Stomach (tissue), 9 donors: ENCODE results near the gene FNBP1. TPM values are rescaled to one million over a fixed set of nuclear protein-coding genes. Genes with fewer than 3 reads are reported as not detected.
A peak's percentile ranks its signal among the peaks of the same experiment; 100 is the strongest.

Source experiments
- DNase-seq, 2 donors: peaks; one replicate each; pipeline versions ENCODE4 v3.0.0 to v3.0.0-alpha.2; 2013 to 2019
- H3K27ac ChIP-seq, 5 donors: fragments of 200-600 bp in 4 of 5; sonication (generic) in 4 of 5; one replicate each; pipeline ENCODE4 v1.5.1; 2013 to 2019; ENCODE audit warnings: mild to moderate bottlenecking in 1 of 5, moderate library complexity in 1 of 5
- H3K27me3 ChIP-seq, 3 donors: fragments of 200-600 bp; sonication (generic); one replicate each; pipeline ENCODE4 v1.5.1; 2017 to 2019; ENCODE audit warnings: mixed run types in 1 of 3
- H3K36me3 ChIP-seq, 4 donors: fragments of 200-600 bp; sonication (generic); 1 replicate in 3 of 4; 2 replicates in 1 of 4; pipeline ENCODE4 v1.5.1; 2016 to 2019
- H3K4me1 ChIP-seq, 4 donors: fragments of 200-600 bp; sonication (generic); one replicate each; pipeline ENCODE4 v1.5.1; 2016 to 2019
- H3K4me3 ChIP-seq, 4 donors: fragments of 200-600 bp; sonication (generic) in 3 of 4; one replicate each; pipeline ENCODE4 v1.5.1; 2016 to 2019; ENCODE audit warnings: mild to moderate bottlenecking in 1 of 4
- H3K9me3 ChIP-seq, 4 donors: fragments of 200-600 bp; sonication (generic); one replicate each; pipeline ENCODE4 v1.5.1; 2016 to 2019
- EP300 ChIP-seq: sonication (generic); formaldehyde crosslinking; IDR thresholded peaks from one replicate; pipeline ENCODE4 v1.6.1; 2017; ENCODE audit warnings: antibody characterized with exemption
- POLR2A ChIP-seq, 4 donors: fragments of 450-650 bp; IDR thresholded peaks; one replicate each; pipeline ENCODE4 v1.6.1; 2016; ENCODE audit warnings: antibody characterized with exemption in 4 of 4, control low read depth in 2 of 4, mild to moderate bottlenecking in 1 of 4, moderate library complexity in 1 of 4
- POLR2AphosphoS5 ChIP-seq, 3 donors: sonication (generic); formaldehyde crosslinking; IDR thresholded peaks; one replicate each; pipeline ENCODE4 v1.6.1; 2016; ENCODE audit warnings: antibody characterized with exemption in 3 of 3
- WGBS, 5 donors: extraction: QIAGEN DNeasy Blood & Tissue Kit in 3 of 5; methylation state at CpG; one replicate each; pipeline versions ENCODE4 v1.1.5 to v1.1.7; 2013 to 2018; 5-methylcytosine and 5-hydroxymethylcytosine counted together
- intact Hi-C: fragments of 100-400 bp; cut with DNase I; formaldehyde crosslinking; loops from one replicate; pipeline ENCODE4 v1.15.1; 2023; ENCODE audit warnings: low total_unique reads
- polyA plus RNA-seq, 3 donors: library from polyadenylated mRNA; stranded (reverse); fragments of 200-250 nt; gene quantifications; one replicate each; pipeline ENCODE4 v1.2.3, GENCODE V29; 2013
- total RNA-seq, 5 donors: library from RNA; depleted of rRNA; stranded (reverse); fragments of >200 nt; gene quantifications; one replicate each; pipeline versions ENCODE4 v1.1.0 to v1.2.3, GENCODE V29; 2014 to 2016
- TF ChIP-seq, protein P1 (sequence below), 7 experiments: fragments of 450-650 bp in 4 of 7; fragments of 200-600 bp in 3 of 7; sonication (generic) in 3 of 7; IDR thresholded peaks; one replicate each; pipeline ENCODE4 v1.5.1; 2016 to 2019; ENCODE audit warnings: antibody characterized with exemption in 7 of 7, control low read depth in 2 of 7, mild to moderate bottlenecking in 1 of 7
- donor health status: healthy with polysubstance abuse.
- donor health status: Bipolar disorder and iron deficiency.
- donor health status: healthy.

FNBP1 gene
- total and polyA plus RNA-seq, 8 donors: 9.0 to 129 (median 57.3) TPM

DNA sequence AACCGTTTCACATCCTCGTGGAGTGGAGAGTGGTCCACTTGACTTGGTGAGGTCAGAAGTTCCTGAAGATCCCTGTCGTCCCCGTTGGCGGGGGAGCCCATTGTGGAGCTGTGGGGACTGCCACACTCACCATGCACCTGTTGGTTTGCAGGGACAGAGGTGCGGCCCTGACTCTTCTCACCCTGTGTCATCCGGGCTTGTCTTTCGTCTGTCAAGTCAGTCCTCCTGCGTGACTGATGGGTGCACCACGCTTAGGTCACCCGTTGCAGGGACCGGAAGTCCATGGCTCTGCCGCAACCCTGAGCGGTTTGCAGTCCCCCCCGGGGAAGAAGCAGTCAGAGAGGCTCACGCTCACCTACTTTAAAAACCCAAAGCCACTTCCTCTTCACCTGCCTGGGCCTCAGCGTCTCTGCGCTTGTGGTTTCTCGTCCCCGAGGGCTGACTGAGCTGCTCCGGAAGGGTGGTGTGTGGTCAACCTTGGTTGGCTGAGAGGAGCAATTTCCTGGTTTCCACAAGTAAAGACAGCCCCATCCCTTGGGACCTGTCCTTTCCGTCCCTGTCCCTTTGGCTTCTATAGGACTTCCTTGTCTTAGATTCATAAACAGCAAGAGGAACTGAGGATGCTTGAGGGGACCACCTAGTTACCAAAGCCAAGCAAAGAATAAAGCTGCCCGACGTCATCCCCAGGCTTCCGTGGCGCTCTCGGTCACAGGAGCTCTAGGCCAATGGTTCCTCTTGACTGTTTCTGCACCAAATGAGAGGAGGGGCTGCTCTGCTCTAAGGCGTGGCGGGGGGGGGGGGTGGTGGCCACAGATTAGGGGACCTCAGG is 154.5 kb downstream of the FNBP1 start:
- TF ChIP-seq POLR2A (IDR thresholded peaks at IDR 0.05) (no peak), POLR2AphosphoS5 (IDR thresholded peaks at IDR 0.05) (peak in 2 of 3 donors; percentile 33 to 59), EP300 (no peak)
- TF ChIP-seq, protein P1, sequence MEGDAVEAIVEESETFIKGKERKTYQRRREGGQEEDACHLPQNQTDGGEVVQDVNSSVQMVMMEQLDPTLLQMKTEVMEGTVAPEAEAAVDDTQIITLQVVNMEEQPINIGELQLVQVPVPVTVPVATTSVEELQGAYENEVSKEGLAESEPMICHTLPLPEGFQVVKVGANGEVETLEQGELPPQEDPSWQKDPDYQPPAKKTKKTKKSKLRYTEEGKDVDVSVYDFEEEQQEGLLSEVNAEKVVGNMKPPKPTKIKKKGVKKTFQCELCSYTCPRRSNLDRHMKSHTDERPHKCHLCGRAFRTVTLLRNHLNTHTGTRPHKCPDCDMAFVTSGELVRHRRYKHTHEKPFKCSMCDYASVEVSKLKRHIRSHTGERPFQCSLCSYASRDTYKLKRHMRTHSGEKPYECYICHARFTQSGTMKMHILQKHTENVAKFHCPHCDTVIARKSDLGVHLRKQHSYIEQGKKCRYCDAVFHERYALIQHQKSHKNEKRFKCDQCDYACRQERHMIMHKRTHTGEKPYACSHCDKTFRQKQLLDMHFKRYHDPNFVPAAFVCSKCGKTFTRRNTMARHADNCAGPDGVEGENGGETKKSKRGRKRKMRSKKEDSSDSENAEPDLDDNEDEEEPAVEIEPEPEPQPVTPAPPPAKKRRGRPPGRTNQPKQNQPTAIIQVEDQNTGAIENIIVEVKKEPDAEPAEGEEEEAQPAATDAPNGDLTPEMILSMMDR (IDR thresholded peaks at IDR 0.05): no peak
- Histone ChIP-seq H3K9me3 (no peaks in the 10 kb centered on the region), H3K4me3 (peak overlapping the region; percentile 2 to 23 (median 13)), H3K27me3 (no peaks in the 10 kb centered on the region), H3K36me3 (peaks cover 0 to 33% (median 18%) of the 10 kb centered on the region in 4 donors), H3K27ac (peak overlapping the region; percentile 32 to 92 (median 85)), H3K4me1 (peaks cover 46 to 95% (median 58%) of the 10 kb centered on the region in 4 donors)
- DNase-seq: peak; percentile 62 to 84
- intact Hi-C loops: loop anchor here (10.0 kb wide), 1 partner anchor 156 kb away; the partner anchor contains the start of gene FNBP1
- 62 to 74% (median 68%) methylated on average over 29 of the region's 29 CpGs for WGBS, 5 donors

DNA sequence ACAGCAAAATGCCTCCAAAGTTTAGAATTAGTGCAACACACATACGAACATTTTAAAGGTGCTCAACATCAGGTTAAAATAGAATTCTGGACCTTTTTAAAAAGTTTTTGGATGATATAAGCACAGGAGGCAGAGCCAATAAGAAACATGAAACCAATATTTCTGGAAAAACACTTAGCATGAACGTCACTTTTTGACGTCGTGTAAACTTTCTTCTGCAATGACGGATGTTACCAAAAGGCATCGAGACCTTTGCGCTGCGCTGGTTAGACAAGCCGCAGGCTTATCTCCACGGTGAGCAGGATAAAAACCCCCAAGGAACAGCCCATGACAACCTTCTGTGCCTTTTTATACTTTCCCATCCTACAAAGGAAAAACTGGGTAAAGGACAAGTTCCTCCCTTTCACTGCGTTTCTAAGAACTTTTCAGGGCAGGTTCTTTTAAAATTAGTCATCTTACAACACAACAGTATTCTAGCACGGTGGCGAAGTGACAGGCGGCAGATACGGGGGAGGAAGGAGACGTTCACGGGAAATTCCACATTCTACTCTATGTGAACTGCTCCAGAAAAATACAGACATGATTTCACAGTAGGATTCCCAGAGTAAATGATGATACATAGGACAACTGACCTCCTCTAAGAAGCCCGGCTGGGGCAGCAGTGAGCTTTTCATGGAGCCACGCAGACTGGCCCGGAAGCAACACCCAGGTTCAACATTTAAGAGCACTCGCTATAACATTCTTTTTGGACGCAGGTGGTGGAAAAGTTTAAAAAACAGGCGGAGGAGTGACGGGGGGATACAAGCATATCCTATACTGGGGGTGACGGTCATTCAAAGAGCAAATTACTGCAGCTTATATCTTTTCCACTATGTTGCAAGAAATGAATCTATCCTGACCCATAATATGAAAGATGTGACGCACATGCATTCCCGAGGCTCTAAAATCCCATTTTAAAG is 155.4 kb downstream of the FNBP1 start:
- peak in 1 of 2 donors; percentile 62 for DNase-seq
- Histone ChIP-seq H3K9me3 (no peaks in the 10 kb centered on the region), H3K27ac (peak overlapping the region; percentile 32 to 92 (median 85)), H3K4me3 (peak overlapping the region; percentile 2 to 23 (median 13)), H3K36me3 (peaks cover 0 to 33% (median 18%) of the 10 kb centered on the region in 4 donors), H3K4me1 (peaks cover 41 to 89% (median 54%) of the 10 kb centered on the region in 4 donors), H3K27me3 (no peaks in the 10 kb centered on the region)
- intact Hi-C loops: loop anchor here (10.0 kb wide), 1 partner anchor 157 kb away; the partner anchor contains the start of gene FNBP1
- WGBS, 5 donors: 45 to 61% (median 56%) methylated on average over 27 of the region's 27 CpGs
- TF ChIP-seq POLR2AphosphoS5 (IDR thresholded peaks at IDR 0.05): peak in 2 of 3 donors; percentile 1 to 13
- TF ChIP-seq, protein P1 (IDR thresholded peaks at IDR 0.05): no peak
- no peak for TF ChIP-seq EP300
- no peak for TF ChIP-seq POLR2A (IDR thresholded peaks at IDR 0.05)

DNA sequence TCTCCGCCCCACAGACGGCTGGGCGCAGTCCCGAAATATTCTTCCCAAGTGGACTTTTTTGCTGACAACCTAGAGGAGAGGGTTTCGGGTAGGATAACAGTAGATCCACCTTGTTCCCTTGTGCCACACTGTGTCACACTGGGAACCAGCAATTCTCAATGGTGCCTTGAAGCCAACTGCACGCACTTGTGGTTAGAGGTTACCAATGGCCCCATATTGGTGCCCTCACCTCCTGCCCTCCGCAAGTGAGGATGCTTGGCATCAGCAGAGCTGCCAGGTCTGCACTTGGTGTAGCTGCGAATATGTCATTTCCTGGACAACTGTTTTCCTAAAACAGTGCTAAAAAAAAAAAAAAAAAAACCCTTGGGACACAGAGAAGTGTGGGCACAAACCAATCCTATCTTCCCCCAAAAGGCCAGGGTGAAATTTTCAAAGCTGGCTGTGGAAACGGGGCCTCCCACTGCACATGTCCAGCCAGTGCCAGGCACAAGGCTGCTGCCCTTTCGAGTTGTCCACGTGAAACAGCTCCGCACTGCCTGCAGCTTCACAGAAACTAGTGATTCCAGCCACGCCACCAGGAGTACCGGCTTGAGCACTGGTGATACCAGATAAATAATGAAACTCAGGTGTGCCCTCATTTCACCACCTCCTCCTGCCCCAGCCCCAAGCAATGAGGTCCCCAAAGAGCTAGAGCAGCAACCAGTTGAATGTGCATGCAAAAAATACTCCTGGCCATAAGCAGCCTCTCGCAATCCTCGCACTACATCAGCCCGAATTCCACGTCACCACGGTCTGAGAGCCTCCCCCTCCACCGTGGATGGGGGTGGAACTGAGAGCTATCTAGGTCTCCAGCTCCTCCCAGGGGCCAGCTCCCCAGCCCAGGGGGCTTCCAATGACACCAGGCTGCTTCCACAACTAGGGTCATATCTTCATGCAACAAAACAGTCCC is 156.5 kb downstream of the FNBP1 start:
- Histone ChIP-seq H3K9me3 (no peaks in the 10 kb centered on the region), H3K4me3 (peak overlapping the region; percentile 26 to 51 (median 38)), H3K27ac (peak overlapping the region; percentile 66 to 92 (median 85)), H3K4me1 (peaks cover 30 to 78% (median 48%) of the 10 kb centered on the region in 4 donors), H3K36me3 (peaks cover under 1 to 33% (median 18%) of the 10 kb centered on the region in 4 donors), H3K27me3 (no peaks in the 10 kb centered on the region)
- peak in 1 of 2 donors; percentile 54 for DNase-seq
- intact Hi-C loops: loop anchor here (10.0 kb wide), 1 partner anchor 158 kb away; the partner anchor contains the start of gene FNBP1
- WGBS, 5 donors: 41 to 49% (median 44%) methylated on average over 20 of the region's 20 CpGs
- TF ChIP-seq EP300: no peak
- no peak for TF ChIP-seq POLR2AphosphoS5 (IDR thresholded peaks at IDR 0.05)
- TF ChIP-seq, protein P1 (IDR thresholded peaks at IDR 0.05): no peak
- TF ChIP-seq POLR2A (IDR thresholded peaks at IDR 0.05): no peak
